GM23248 (cell line): ENCODE measurements around the gene VPS26C. TPM values are rescaled to one million over a fixed set of nuclear protein-coding genes. Genes with fewer than 3 reads are reported as not detected.

Experiments used
- DNase-seq: peaks from one replicate; pipeline ENCODE4 v3.0.0-alpha.2; 2015
- H2AFZ ChIP-seq: fragments of 200-600 bp; sonication (generic); 2 replicates; pipeline ENCODE4 v1.6.1; 2016; ENCODE audit warnings: antibody characterized with exemption
- H3F3A ChIP-seq: fragments of 200-600 bp; sonication (generic); 2 replicates; pipeline ENCODE4 v1.6.1; 2016; ENCODE audit warnings: mild to moderate bottlenecking, antibody characterized with exemption, mixed run types; ENCODE audit not compliant: insufficient read depth
- H3K27ac ChIP-seq: fragments of 200-600 bp; sonication (generic); 2 replicates; pipeline ENCODE4 v1.5.1; 2016; ENCODE audit warnings: mild to moderate bottlenecking
- H3K27me3 ChIP-seq: fragments of 200-600 bp; sonication (generic); replicated peaks from 2 replicates; pipeline ENCODE4 v1.6.1; 2016; ENCODE audit warnings: mild to moderate bottlenecking; ENCODE audit not compliant: insufficient read depth
- H3K36me3 ChIP-seq: fragments of 200-600 bp; sonication (generic); 2 replicates; pipeline ENCODE4 v1.6.1; 2016; ENCODE audit warnings: low read depth, mild to moderate bottlenecking
- H3K4me1 ChIP-seq: fragments of 200-600 bp; sonication (generic); 2 replicates; pipeline ENCODE4 v1.6.1; 2016; ENCODE audit warnings: mild to moderate bottlenecking; ENCODE audit not compliant: insufficient read depth
- H3K4me2 ChIP-seq: fragments of 200-600 bp; sonication (generic); one replicate; pipeline ENCODE4 v1.6.1; 2016; ENCODE audit warnings: mild to moderate bottlenecking; ENCODE audit not compliant: unreplicated experiment
- H3K4me3 ChIP-seq: fragments of 200-600 bp; sonication (generic); 2 replicates; pipeline ENCODE4 v1.5.1; 2016; ENCODE audit warnings: mild to moderate bottlenecking
- H3K79me2 ChIP-seq: fragments of 200-600 bp; sonication (generic); 2 replicates; pipeline ENCODE4 v1.6.1; 2016; ENCODE audit warnings: mild to moderate bottlenecking; ENCODE audit not compliant: insufficient read depth
- H3K9ac ChIP-seq: fragments of 200-600 bp; sonication (generic); 2 replicates; pipeline ENCODE4 v1.6.1; 2016; ENCODE audit warnings: mild to moderate bottlenecking
- H3K9me2 ChIP-seq: fragments of 200-600 bp; sonication (generic); 2 replicates; pipeline ENCODE4 v1.6.1; 2016; ENCODE audit warnings: mixed run types, mild to moderate bottlenecking, moderate library complexity; ENCODE audit not compliant: insufficient read depth
- H3K9me3 ChIP-seq: fragments of 200-600 bp; sonication (generic); one replicate; pipeline ENCODE4 v1.6.1; 2017; ENCODE audit warnings: low read depth
- H4K20me1 ChIP-seq: fragments of 200-600 bp; sonication (generic); 2 replicates; pipeline ENCODE4 v1.6.0; 2016; ENCODE audit not compliant: insufficient read depth
- EZH2 ChIP-seq: fragments of 200-600 bp; sonication (generic); IDR thresholded peaks from 2 replicates; pipeline ENCODE4 v1.6.1; 2018; ENCODE audit warnings: antibody characterized with exemption, mild to moderate bottlenecking; ENCODE audit not compliant: insufficient read depth, poor library complexity, severe bottlenecking
- EZH2phosphoT487 ChIP-seq: fragments of 200-600 bp; sonication (generic); IDR thresholded peaks from 2 replicates; pipeline ENCODE4 v1.6.1; 2018; ENCODE audit warnings: antibody characterized with exemption, moderate library complexity, mild to moderate bottlenecking, low read depth; ENCODE audit not compliant: insufficient read depth
- WGBS, 2 experiments: methylation state at CpG; one replicate each; pipeline ENCODE4 v1.1.6; 2015 to 2017; ENCODE audit warnings: low lambda C conversion rate in 2 of 2, low coverage in 1 of 2; ENCODE audit errors: missing lambda C conversion rate in 2 of 2; 5-methylcytosine and 5-hydroxymethylcytosine counted together
- in situ Hi-C: fragments of 300-500 bp; cut with MboI; formaldehyde crosslinking; loops from 2 replicates; pipeline ENCODE4 v1.15.0; 2020
- polyA plus RNA-seq: library from polyadenylated mRNA; unstranded; fragments of >200 nt; fragmentation: Nextera tagmentation; extraction: Ambion mirVana; gene quantifications from 2 replicates; pipeline ENCODE4 v1.2.1, GENCODE V29; 2016
- small RNA-seq: library from RNA; depleted of rRNA; stranded (forward); fragments of <200 nt; gene quantifications from one replicate; pipeline ENCODE3, GENCODE V24; 2014; ENCODE audit warnings: low read depth, low replicate concordance
- total RNA-seq: library from RNA; depleted of rRNA; stranded (reverse); fragments of >200 nt; shearing (Covaris generic); gene quantifications from 2 replicates; pipeline ENCODE4 v1.2.3, GENCODE V29; 2014; rRNA removed

The VPS26C gene
- total and polyA plus RNA-seq, 2 experiments from 2014 or later, result 42.3 to 55.0 TPM

- DNase-seq, result no peak
- no peak overlapping the region for H3K27ac ChIP-seq
- in situ Hi-C loops, result no loop called here
Observed at GRCh38 chr21:37176716-37177115, 90.4 kb downstream of the VPS26C start.

More at GRCh38 chr21:37176716-37177115, 90.4 kb downstream of the VPS26C start:
- H3K4me3 ChIP-seq, result no peak overlapping the region
- H3K36me3 ChIP-seq, result peaks cover 59% of the 10 kb centered on the region
- peaks cover 47% of the 10 kb centered on the region for H3K79me2 ChIP-seq
- no peak overlapping the region for H2AFZ ChIP-seq
- no peaks in the 10 kb centered on the region for H3K27me3 ChIP-seq
- WGBS, 2 experiments, result 91 to 95% methylated on average over 5 of the region's 5 CpGs
- no peak overlapping the region for H3K4me2 ChIP-seq
- no peaks in the 10 kb centered on the region for H3K9me3 ChIP-seq
- H3K9me2 ChIP-seq, result no peaks in the 10 kb centered on the region
- TF ChIP-seq EZH2 (no peak), EZH2phosphoT487 (no peak)
- H3K9ac ChIP-seq, result no peak overlapping the region
- no peaks in the 10 kb centered on the region for H3K4me1 ChIP-seq
- H3F3A ChIP-seq, result 0 out of 2 replicates have a peak, but pooled peaks cover 15% of the 10 kb centered on the region
- no peaks in the 10 kb centered on the region for H4K20me1 ChIP-seq

Small RNAs within 50 kb of the gene (small RNA-seq; reads per million reads assigned to genes)
- gene RN7SL678P, result not detected

Other genes starting within 250 kb of the VPS26C start
- gene PIGP, start 194.3 kb downstream of the VPS26C start, total RNA-seq, result 15.1 and 19.0 TPM in 2 replicates
- 59.9 and 66.9 TPM in 2 replicates for gene PIGP, start 194.3 kb downstream of the VPS26C start, polyA plus RNA-seq
- 204 and 244 TPM in 2 replicates for gene TTC3, start 194.1 kb downstream of the VPS26C start, total RNA-seq
- gene TTC3, start 194.1 kb downstream of the VPS26C start, polyA plus RNA-seq, result 206 and 216 TPM in 2 replicates
- gene DYRK1A, start 99.4 kb upstream of the VPS26C start, total RNA-seq, result 36.5 and 41.3 TPM in 2 replicates
- 1.8 and 2.5 TPM in 2 replicates for gene DYRK1A, start 99.4 kb upstream of the VPS26C start, polyA plus RNA-seq